ENCODE results near the gene ALOX12. TPM values are rescaled to one million over a fixed set of nuclear protein-coding genes. Genes with fewer than 3 reads are reported as not detected.

ALOX12 gene
- total RNA-seq, 4 donors from 2014 or later: not detected

- TF ChIP-seq CTCF (IDR thresholded peaks at IDR 0.05) (no peak), POLR2A (IDR thresholded peaks at IDR 0.05) (no peak)
- Histone ChIP-seq H3K27ac (no peak overlapping the region), H3K36me3 (peaks cover 0 to 51% (median 0%) of the 10 kb centered on the region in 3 donors), H3K9me3 (no peaks in the 10 kb centered on the region), H3K27me3 (no peaks in the 10 kb centered on the region), H3K4me3 (no peak overlapping the region), H3K4me1 (peaks cover 0 to 11% (median 0%) of the 10 kb centered on the region in 4 donors)
- no peak for DNase-seq
Observed at GRCh38 chr17:6997171-6997570, 1.3 kb downstream of the ALOX12 start.

GRCh38 chr17:6998855-6999508 lies 3.1 kb downstream of the ALOX12 start:
- TF ChIP-seq CTCF (IDR thresholded peaks at IDR 0.05) (no peak), POLR2A (IDR thresholded peaks at IDR 0.05) (no peak)
- no peak overlapping the region for H3K27ac ChIP-seq
- no peak overlapping the region for H3K4me3 ChIP-seq
- H3K27me3 ChIP-seq: no peaks in the 10 kb centered on the region
- no peak for DNase-seq
- no peaks in the 10 kb centered on the region for H3K9me3 ChIP-seq
- H3K4me1 ChIP-seq: peaks cover 0 to 11% (median 0%) of the 10 kb centered on the region in 4 donors
- H3K36me3 ChIP-seq: peaks cover 0 to 67% (median 0%) of the 10 kb centered on the region in 3 donors

- DNase-seq: peak in 1 of 3 donors; percentile 65
- Histone ChIP-seq H3K4me1 (peaks cover 0 to 1% (median 0%) of the 10 kb centered on the region in 4 donors), H3K36me3 (peaks cover 0 to 65% (median 0%) of the 10 kb centered on the region in 3 donors), H3K27ac (no peak overlapping the region), H3K27me3 (no peaks in the 10 kb centered on the region), H3K9me3 (no peaks in the 10 kb centered on the region), H3K4me3 (no peak overlapping the region)
- TF ChIP-seq CTCF (IDR thresholded peaks at IDR 0.05) (peak in 4 of 6 experiments; percentile 32 to 44 (median 36)), POLR2A (IDR thresholded peaks at IDR 0.05) (no peak)
Observed at GRCh38 chr17:7001318-7001961, 5.6 kb downstream of the ALOX12 start.

- no peak for TF ChIP-seq POLR2A (IDR thresholded peaks at IDR 0.05)
- no peak for TF ChIP-seq CTCF (IDR thresholded peaks at IDR 0.05)
- H3K36me3 ChIP-seq: peaks cover 0 to 59% (median 0%) of the 10 kb centered on the region in 3 donors
Observed at GRCh38 chr17:7002288-7003047, 6.6 kb downstream of the ALOX12 start.

GRCh38 chr17:7003745-7004144 lies 7.9 kb downstream of the ALOX12 start:
- Histone ChIP-seq H3K9me3 (no peaks in the 10 kb centered on the region), H3K36me3 (peaks cover 0 to 52% (median 0%) of the 10 kb centered on the region in 3 donors), H3K27me3 (no peaks in the 10 kb centered on the region), H3K4me1 (no peaks in the 10 kb centered on the region), H3K4me3 (no peak overlapping the region), H3K27ac (no peak overlapping the region)
- TF ChIP-seq POLR2A (IDR thresholded peaks at IDR 0.05): no peak
- no peak for TF ChIP-seq CTCF (IDR thresholded peaks at IDR 0.05)
- no peak for DNase-seq

More at GRCh38 chr17:7002288-7003047, 6.6 kb downstream of the ALOX12 start:
- Histone ChIP-seq H3K4me1 (no peaks in the 10 kb centered on the region), H3K4me3 (no peak overlapping the region), H3K27me3 (no peaks in the 10 kb centered on the region), H3K27ac (no peak overlapping the region), H3K9me3 (no peaks in the 10 kb centered on the region)
- no peak for DNase-seq
